GM12878 (cell line): ENCODE data around the gene RAB3B. TPM values are rescaled to one million over a fixed set of nuclear protein-coding genes. Genes with fewer than 3 reads are reported as not detected.

Experiments
- ATAC-seq: fragments of 200-7000 bp; cut with Tn5 transposase; 3 replicates; pipeline ENCODE4 v1.9.1; 2020; ENCODE audit warnings: mild to moderate bottlenecking, moderate library complexity
- BruUV-seq: library from RNA; stranded (reverse); fragments of 400-500 nt; replicated peaks from 2 replicates; lab custom pipeline; 2021; lab: Mats Ljungman, UMichigan
- CTCF ChIA-PET: fragments of 300-600 bp; sonication (Branson Sonifier 250); formaldehyde crosslinking; extraction: SDS; loops from one replicate; lab custom pipeline; 2021; ENCODE audit warnings: inconsistent platforms; lab: Yijun Ruan, JAX
- POLR2A ChIA-PET: fragments of 350-600 bp; formaldehyde crosslinking; extraction: SDS; loops from one replicate; lab custom pipeline; 2021; ENCODE audit warnings: inconsistent platforms; lab: Charles Lee
- RAD21 ChIA-PET: fragments of 300-600 bp; sonication (Branson Sonifier 250); formaldehyde crosslinking; loops from one replicate; lab custom pipeline; 2023; ENCODE audit warnings: antibody characterized with exemption; ENCODE audit not compliant: unreplicated experiment; lab: Charles Lee
- SMC1A ChIA-PET: fragments of 300-600 bp; sonication (Branson Sonifier 250); formaldehyde crosslinking; loops from one replicate; lab custom pipeline; 2023; ENCODE audit not compliant: unreplicated experiment, uncharacterized antibody; lab: Charles Lee
- DNase-seq: peaks from one replicate; pipeline ENCODE4 v3.0.0-alpha.2; 2011; ENCODE audit warnings: low read depth, low spot score
- FAIRE-seq: peaks from 3 replicates; lab custom pipeline; 2011; peaks lifted over from hg19 to GRCh38; lab: Jason Lieb, UNC
- H2AFZ ChIP-seq: 2 replicates; pipeline ENCODE4 v1.6.0; 2011; ENCODE audit warnings: low read depth, low read length, control low read depth; ENCODE audit not compliant: control insufficient read depth
- H3K27ac ChIP-seq: 2 replicates; pipeline ENCODE4 v1.5.1; 2011; ENCODE audit warnings: control low read depth; ENCODE audit not compliant: control insufficient read depth, insufficient read depth
- H3K27me3 ChIP-seq, 2 experiments: replicated peaks in 1 of 2; 2 replicates each; pipeline versions ENCODE4 v1.6.0 to v1.6.1; 2011; ENCODE audit warnings: low read length in 1 of 2; ENCODE audit not compliant: control insufficient read depth in 2 of 2, insufficient read depth in 2 of 2
- H3K36me3 ChIP-seq, 2 experiments: 2 replicates each; pipeline ENCODE4 v1.5.1; 2011; ENCODE audit warnings: low read length in 1 of 2; ENCODE audit not compliant: control insufficient read depth in 2 of 2, insufficient read depth in 2 of 2
- H3K4me1 ChIP-seq: 2 replicates; pipeline ENCODE4 v1.6.1; 2011; ENCODE audit warnings: mild to moderate bottlenecking, low read length, moderate library complexity, mixed read lengths; ENCODE audit not compliant: control insufficient read depth, insufficient read depth
- H3K4me2 ChIP-seq: 2 replicates; pipeline ENCODE4 v1.6.0; 2011; ENCODE audit warnings: control low read depth; ENCODE audit not compliant: control insufficient read depth, insufficient read depth
- H3K4me3 ChIP-seq: fragments of 200-600 bp; sonication (generic); 2 replicates; pipeline ENCODE4 v1.5.1; 2016
- H3K79me2 ChIP-seq: 2 replicates; pipeline ENCODE4 v1.6.0; 2011; ENCODE audit warnings: low read length; ENCODE audit not compliant: control insufficient read depth, insufficient read depth
- H3K9ac ChIP-seq: 2 replicates; pipeline ENCODE4 v1.8.0; 2011; ENCODE audit warnings: low read length, control low read depth, mixed read lengths; ENCODE audit not compliant: control insufficient read depth, insufficient read depth
- H3K9me3 ChIP-seq: replicated peaks from 3 replicates; pipeline ENCODE4 v1.5.1; 2011; ENCODE audit warnings: mild to moderate bottlenecking, low read length; ENCODE audit not compliant: control insufficient read depth, insufficient read depth
- H4K20me1 ChIP-seq: 2 replicates; pipeline ENCODE4 v1.6.0; 2011; ENCODE audit not compliant: control insufficient read depth, insufficient read depth
- BMI1 ChIP-seq: fragments of 450-650 bp; IDR thresholded peaks from 2 replicates; pipeline ENCODE4 v1.6.1; 2016; ENCODE audit warnings: mild to moderate bottlenecking, moderate library complexity, borderline replicate concordance
- CBX5 ChIP-seq: sonication (generic); IDR thresholded peaks from 2 replicates; pipeline ENCODE4 v1.6.1; 2016; ENCODE audit warnings: low read depth, moderate library complexity, mild to moderate bottlenecking, inconsistent platforms
- DPF2 ChIP-seq: fragments of 450-650 bp; IDR thresholded peaks from 2 replicates; pipeline ENCODE4 v1.6.1; 2017; ENCODE audit warnings: mild to moderate bottlenecking
- GATAD2B ChIP-seq: fragments of 450-650 bp; conservative IDR thresholded peaks from 2 replicates; pipeline ENCODE4 v1.6.1; 2017; ENCODE audit warnings: low read depth, mild to moderate bottlenecking, moderate library complexity
- IKZF1 ChIP-seq: fragments of 450-650 bp; conservative IDR thresholded peaks from 2 replicates; pipeline ENCODE4 v1.6.1; 2017; ENCODE audit warnings: antibody characterized with exemption, mild to moderate bottlenecking
- MTA3 ChIP-seq: IDR thresholded peaks from 2 replicates; pipeline ENCODE4 v1.6.1; 2012; ENCODE audit warnings: low read length, inconsistent platforms, borderline replicate concordance
- NR2C2 ChIP-seq: IDR thresholded peaks from 2 replicates; pipeline ENCODE4 v1.6.1; 2011; ENCODE audit warnings: borderline replicate concordance, low read depth; ENCODE audit not compliant: control insufficient read depth, insufficient read length
- SMAD5 ChIP-seq: IDR thresholded peaks from 2 replicates; pipeline ENCODE4 v1.6.1; 2016; ENCODE audit warnings: antibody characterized with exemption, low read depth
- WGBS: methylation state at CpG from one replicate; pipeline ENCODE4 v1.1.6; 2016; ENCODE audit warnings: low lambda C conversion rate; ENCODE audit not compliant: insufficient replicate concordance, insufficient coverage; ENCODE audit errors: missing lambda C conversion rate; 5-methylcytosine and 5-hydroxymethylcytosine counted together
- in situ Hi-C: fragments of 300-500 bp; cut with MboI; formaldehyde crosslinking; loops from 9 replicates; pipeline ENCODE4 v1.14.3; 2018; ENCODE audit warnings: mixed read lengths
- intact Hi-C: fragments of 100-400 bp; cut with micrococcal nuclease; formaldehyde crosslinking; loops from one replicate; pipeline ENCODE4 v1.14.2; 2022; ENCODE audit not compliant: unreplicated experiment
- polyA plus RNA-seq, 11 experiments: library from polyadenylated mRNA; depleted of rRNA in 4 of 11; unstranded in 6 of 11; stranded (reverse) in 5 of 11; fragments of >200 nt; fragmentation: Nextera tagmentation in 4 of 11; fragmentation: Illumina TruSeq in 1 of 11; extraction: Ambion mirVana in 4 of 11; extraction: Trizol in 1 of 11; gene quantifications; 1 replicate in 1 of 11; 2 replicates in 10 of 11; pipeline versions ENCODE4 v1.2.1 to v1.2.3, GENCODE V29; 2011 to 2016; ENCODE audit warnings: inconsistent platforms in 2 of 11, missing spikeins in 2 of 11, low read depth in 1 of 11
- total RNA-seq, 4 experiments: library from RNA; depleted of rRNA in 3 of 4; stranded (reverse); fragments of >200 nt in 3 of 4; fragmentation: Illumina TruSeq in 1 of 4; extraction: Trizol in 1 of 4; gene quantifications; 2 replicates each; pipeline versions ENCODE4 v1.2.1 to v1.2.3, GENCODE V29; 2013 to 2021
- TF ChIP-seq, protein P1 (sequence below): IDR thresholded peaks from 2 replicates; pipeline ENCODE4 v1.6.1; 2012; ENCODE audit warnings: improper control_type of control experiment, low read depth, low read length; ENCODE audit not compliant: insufficient replicate concordance

The RAB3B gene
- total and polyA plus RNA-seq, 10 of the 15 experiments (the other 5 are each of a cell fraction or from before 2014, with no cell fraction given) = 0.05 to 0.32 (median 0.24) TPM

DNA sequence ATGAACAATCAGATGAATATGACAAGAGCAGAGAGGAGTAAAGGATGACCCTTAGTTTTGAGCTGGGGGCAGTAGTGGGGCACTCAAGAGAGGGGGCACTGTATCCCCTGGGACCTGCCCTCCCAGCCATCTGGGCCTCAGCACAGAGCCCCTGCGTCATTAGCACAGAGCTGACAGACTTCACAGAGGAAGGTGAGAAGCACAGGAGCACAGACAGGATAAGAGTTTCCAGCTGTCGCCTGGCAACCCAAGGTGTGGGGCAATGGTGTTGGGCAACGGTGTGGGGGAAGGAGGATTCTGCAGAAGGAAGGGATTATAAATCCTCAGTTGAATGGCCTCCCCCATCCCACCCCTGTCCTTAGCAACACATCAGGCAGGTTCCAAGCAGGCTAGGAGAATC is 30.2 kb downstream of the RAB3B start (continued):
- TF ChIP-seq, protein P1, sequence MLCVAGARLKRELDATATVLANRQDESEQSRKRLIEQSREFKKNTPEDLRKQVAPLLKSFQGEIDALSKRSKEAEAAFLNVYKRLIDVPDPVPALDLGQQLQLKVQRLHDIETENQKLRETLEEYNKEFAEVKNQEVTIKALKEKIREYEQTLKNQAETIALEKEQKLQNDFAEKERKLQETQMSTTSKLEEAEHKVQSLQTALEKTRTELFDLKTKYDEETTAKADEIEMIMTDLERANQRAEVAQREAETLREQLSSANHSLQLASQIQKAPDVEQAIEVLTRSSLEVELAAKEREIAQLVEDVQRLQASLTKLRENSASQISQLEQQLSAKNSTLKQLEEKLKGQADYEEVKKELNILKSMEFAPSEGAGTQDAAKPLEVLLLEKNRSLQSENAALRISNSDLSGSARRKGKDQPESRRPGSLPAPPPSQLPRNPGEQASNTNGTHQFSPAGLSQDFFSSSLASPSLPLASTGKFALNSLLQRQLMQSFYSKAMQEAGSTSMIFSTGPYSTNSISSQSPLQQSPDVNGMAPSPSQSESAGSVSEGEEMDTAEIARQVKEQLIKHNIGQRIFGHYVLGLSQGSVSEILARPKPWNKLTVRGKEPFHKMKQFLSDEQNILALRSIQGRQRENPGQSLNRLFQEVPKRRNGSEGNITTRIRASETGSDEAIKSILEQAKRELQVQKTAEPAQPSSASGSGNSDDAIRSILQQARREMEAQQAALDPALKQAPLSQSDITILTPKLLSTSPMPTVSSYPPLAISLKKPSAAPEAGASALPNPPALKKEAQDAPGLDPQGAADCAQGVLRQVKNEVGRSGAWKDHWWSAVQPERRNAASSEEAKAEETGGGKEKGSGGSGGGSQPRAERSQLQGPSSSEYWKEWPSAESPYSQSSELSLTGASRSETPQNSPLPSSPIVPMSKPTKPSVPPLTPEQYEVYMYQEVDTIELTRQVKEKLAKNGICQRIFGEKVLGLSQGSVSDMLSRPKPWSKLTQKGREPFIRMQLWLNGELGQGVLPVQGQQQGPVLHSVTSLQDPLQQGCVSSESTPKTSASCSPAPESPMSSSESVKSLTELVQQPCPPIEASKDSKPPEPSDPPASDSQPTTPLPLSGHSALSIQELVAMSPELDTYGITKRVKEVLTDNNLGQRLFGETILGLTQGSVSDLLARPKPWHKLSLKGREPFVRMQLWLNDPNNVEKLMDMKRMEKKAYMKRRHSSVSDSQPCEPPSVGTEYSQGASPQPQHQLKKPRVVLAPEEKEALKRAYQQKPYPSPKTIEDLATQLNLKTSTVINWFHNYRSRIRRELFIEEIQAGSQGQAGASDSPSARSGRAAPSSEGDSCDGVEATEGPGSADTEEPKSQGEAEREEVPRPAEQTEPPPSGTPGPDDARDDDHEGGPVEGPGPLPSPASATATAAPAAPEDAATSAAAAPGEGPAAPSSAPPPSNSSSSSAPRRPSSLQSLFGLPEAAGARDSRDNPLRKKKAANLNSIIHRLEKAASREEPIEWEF = no peak
- TF ChIP-seq BMI1 (peak; percentile 38; the same call in 1 of the 2 replicates), DPF2 (peak; percentile 34; the same call in 1 of the 2 replicates), MTA3 (no peak), NR2C2 (no peak), IKZF1 (peak; percentile 44; the same call in 1 of the 2 replicates), GATAD2B (peak; percentile 54; the same call in 1 of the 2 replicates), SMAD5 (no peak)
- TF ChIP-seq, all 136 proteins: peak for 9

DNA sequence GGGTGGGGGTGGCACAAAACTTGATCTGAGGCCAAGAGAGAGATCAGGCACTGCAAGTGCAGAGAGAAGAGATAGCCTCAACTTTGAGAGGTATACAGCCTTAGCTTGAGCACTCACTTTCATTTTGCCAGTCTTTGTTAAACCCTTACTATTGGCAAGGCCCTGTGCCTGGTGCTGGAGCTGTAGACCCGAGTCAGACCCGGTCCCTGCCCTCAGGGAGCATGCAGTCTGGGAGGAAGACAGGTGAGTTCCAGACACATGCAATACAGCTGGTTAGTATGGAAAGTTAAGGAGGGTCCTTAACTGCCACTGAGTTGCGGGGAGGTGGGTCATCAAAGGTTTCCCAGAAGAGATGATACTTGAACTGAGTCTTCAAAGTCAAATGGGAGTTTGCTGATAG is 31.7 kb downstream of the RAB3B start:
- POLR2A ChIA-PET = no interaction called here
- FAIRE-seq = no peak

More for the DNA sequence above, 31.7 kb downstream of the RAB3B start:
- Histone ChIP-seq H3K9ac (no peak overlapping the region), H3K27ac (no peak overlapping the region), H3K9me3 (no peaks in the 10 kb centered on the region), H3K4me3 (no peak overlapping the region), H3K36me3 (no peaks in the 10 kb centered on the region), H3K79me2 (no peaks in the 10 kb centered on the region), H3K4me1 (peaks cover 40% of the 10 kb centered on the region), H4K20me1 (no peaks in the 10 kb centered on the region), H3K4me2 (no peak overlapping the region), H2AFZ (no peak overlapping the region), H3K27me3 (no peaks in the 10 kb centered on the region)
- RAD21 ChIA-PET = no interaction called here
- CTCF ChIA-PET = no interaction called here
- BruUV-seq = no TSS peak
- SMC1A ChIA-PET = interaction anchor here (9.1 kb wide), 1 partner anchor 15 kb away, joined by 66 read pairs; no protein-coding TSS in a partner anchor
- WGBS = 81% methylated on average over 3 of the region's 3 CpGs
- ATAC-seq (no peak), DNase-seq (no peak)
- TF ChIP-seq CBX5 = no peak
- in situ Hi-C loops = no loop called here
- intact Hi-C loops = no loop called here
